ENCODE data around the gene SPATA2L.

Gene SPATA2L

GRCh38 chr16:89701425-89702406, at the start of gene SPATA2L:
Gene SPATA2L, minus strand, starts transcription at chr16:89701705. Its CDS starts 473 bp downstream, at chr16:89701232.
- DNase-seq = peak; percentile 84

GRCh38 chr16:89749637-89750036, 48.1 kb upstream of the SPATA2L start:
- DNase-seq = no peak

GRCh38 chr16:89748921-89749320, 47.4 kb upstream of the SPATA2L start:
- DNase-seq = no peak

GRCh38 chr16:89748076-89748475, 46.6 kb upstream of the SPATA2L start:
- no peak for DNase-seq

- no peak for DNase-seq
These were observed 44.5 kb upstream of the SPATA2L start for GRCh38 chr16:89746043-89746442.

GRCh38 chr16:89744813-89745212, 43.3 kb upstream of the SPATA2L start:
- DNase-seq = no peak

- no peak for DNase-seq
These were observed 41.4 kb upstream of the SPATA2L start for GRCh38 chr16:89742948-89743347.

GRCh38 chr16:89741342-89742014, 40.0 kb upstream of the SPATA2L start:
- no peak for DNase-seq

GRCh38 chr16:89739383-89739782, 37.9 kb upstream of the SPATA2L start:
- DNase-seq = no peak

GRCh38 chr16:89738538-89739317, 37.2 kb upstream of the SPATA2L start:
- DNase-seq = no peak

GRCh38 chr16:89738072-89738377, 36.5 kb upstream of the SPATA2L start:
- DNase-seq = no peak

- DNase-seq = no peak
These were observed 36.0 kb upstream of the SPATA2L start for GRCh38 chr16:89737341-89738071.

GRCh38 chr16:89736554-89736953, 35.0 kb upstream of the SPATA2L start:
- no peak for DNase-seq

GRCh38 chr16:89733792-89734191, 32.3 kb upstream of the SPATA2L start:
- DNase-seq = no peak

- no peak for DNase-seq
These were observed 31.8 kb upstream of the SPATA2L start for GRCh38 chr16:89733322-89733721.

GRCh38 chr16:89732918-89733242, 31.4 kb upstream of the SPATA2L start:
- DNase-seq = no peak

- no peak for DNase-seq
These were observed 30.8 kb upstream of the SPATA2L start for GRCh38 chr16:89732142-89732917.

- no peak for DNase-seq
These were observed 29.2 kb upstream of the SPATA2L start for GRCh38 chr16:89730610-89731234.

GRCh38 chr16:89729863-89730593, 28.5 kb upstream of the SPATA2L start:
- DNase-seq = no peak

- DNase-seq = no peak
These were observed 27.8 kb upstream of the SPATA2L start for GRCh38 chr16:89729293-89729692.
